GM23338 (cell line): ENCODE data around the gene CST1. TPM values are rescaled to one million over a fixed set of nuclear protein-coding genes. Genes with fewer than 3 reads are reported as not detected.

ENCODE experiments used
- ATAC-seq: fragments of 200-7000 bp; cut with Tn5 transposase; 3 replicates; pipeline ENCODE4 v1.9.1; 2020
- DNase-seq: peaks from one replicate; pipeline ENCODE4 v3.0.0-alpha.2; 2015; ENCODE audit warnings: low spot score
- H2AFZ ChIP-seq: fragments of 200-600 bp; sonication (generic); 2 replicates; pipeline ENCODE4 v1.8.0; 2016; ENCODE audit warnings: antibody characterized with exemption, mild to moderate bottlenecking, moderate library complexity
- H3F3A ChIP-seq: fragments of 200-600 bp; sonication (generic); replicated peaks from 2 replicates; pipeline ENCODE4 v1.8.0; 2017; ENCODE audit warnings: antibody characterized with exemption, mixed run types, low read depth
- H3K27ac ChIP-seq: fragments of 200-600 bp; sonication (generic); 2 replicates; pipeline ENCODE4 v1.6.1; 2016; ENCODE audit warnings: low read depth
- H3K27me3 ChIP-seq: fragments of 200-600 bp; sonication (generic); 2 replicates; pipeline ENCODE4 v1.8.0; 2016; ENCODE audit warnings: mild to moderate bottlenecking, mixed run types, moderate library complexity; ENCODE audit not compliant: insufficient read depth
- H3K36me3 ChIP-seq: fragments of 200-600 bp; sonication (generic); 2 replicates; pipeline ENCODE4 v1.8.0; 2016; ENCODE audit warnings: mild to moderate bottlenecking; ENCODE audit not compliant: insufficient read depth
- H3K4me1 ChIP-seq: fragments of 200-600 bp; sonication (generic); 2 replicates; pipeline ENCODE4 v1.8.0; 2016; ENCODE audit warnings: mild to moderate bottlenecking, moderate library complexity; ENCODE audit not compliant: insufficient read depth
- H3K4me2 ChIP-seq: fragments of 200-600 bp; sonication (generic); 2 replicates; pipeline ENCODE4 v1.7.1; 2017; ENCODE audit warnings: mixed run types
- H3K4me3 ChIP-seq: fragments of 200-600 bp; sonication (generic); 2 replicates; pipeline ENCODE4 v1.6.1; 2016; ENCODE audit warnings: mixed run types
- H3K79me2 ChIP-seq: fragments of 200-600 bp; sonication (generic); replicated peaks from 2 replicates; pipeline ENCODE4 v1.8.0; 2017; ENCODE audit warnings: mild to moderate bottlenecking; ENCODE audit not compliant: insufficient read depth
- H3K9me2 ChIP-seq: fragments of 200-600 bp; sonication (generic); 2 replicates; pipeline ENCODE4 v1.8.0; 2017; ENCODE audit not compliant: insufficient read depth
- H4K20me1 ChIP-seq: fragments of 200-600 bp; sonication (generic); replicated peaks from 2 replicates; pipeline ENCODE4 v1.8.0; 2017; ENCODE audit warnings: mild to moderate bottlenecking; ENCODE audit not compliant: insufficient read depth
- H3K27ac Mint-ChIP-seq: 2 replicates; pipeline ENCODE4 v1.8.0; 2020; ENCODE audit warnings: inconsistent platforms, mild to moderate bottlenecking, moderate library complexity, mixed read lengths
- H3K27me3 Mint-ChIP-seq: 3 replicates; pipeline ENCODE4 v1.8.0; 2022; ENCODE audit warnings: low read depth, mild to moderate bottlenecking, moderate library complexity, mixed read lengths, inconsistent platforms; ENCODE audit not compliant: insufficient read depth, poor library complexity
- H3K36me3 Mint-ChIP-seq: 3 replicates; pipeline ENCODE4 v1.8.0; 2021; ENCODE audit warnings: low read depth, mild to moderate bottlenecking, inconsistent platforms, moderate library complexity, mixed read lengths
- H3K4me1 Mint-ChIP-seq: 3 replicates; pipeline ENCODE4 v1.8.0; 2020; ENCODE audit warnings: mild to moderate bottlenecking, inconsistent platforms, mixed read lengths
- H3K4me3 Mint-ChIP-seq: 3 replicates; pipeline ENCODE4 v1.8.0; 2021; ENCODE audit warnings: moderate library complexity, mild to moderate bottlenecking, inconsistent platforms, mixed read lengths
- H3K9me3 Mint-ChIP-seq: 3 replicates; pipeline ENCODE4 v1.8.0; 2020; ENCODE audit warnings: moderate library complexity, mild to moderate bottlenecking, inconsistent platforms, mixed read lengths
- CREB1 ChIP-seq: fragments of 250-450 bp; sonication (Bioruptor Pico); IDR thresholded peaks from 2 replicates; pipeline ENCODE4 v1.5.0; 2020; ENCODE audit warnings: low read depth, mild to moderate bottlenecking, moderate library complexity
- CTCF ChIP-seq, 2 experiments: fragments of 200-600 bp in 1 of 2; sonication (generic) in 1 of 2; conservative IDR thresholded peaks; 2 replicates each; pipeline versions ENCODE4 v1.5.1 to v1.6.1; 2016 to 2017; ENCODE audit warnings: antibody characterized with exemption in 2 of 2, low read depth in 2 of 2, mild to moderate bottlenecking in 2 of 2, moderate library complexity in 1 of 2
- ETS1 ChIP-seq: IDR thresholded peaks from 2 replicates; pipeline ENCODE4 v1.6.1; 2016; ENCODE audit warnings: antibody characterized with exemption
- EZH2 ChIP-seq: fragments of 200-600 bp; sonication (generic); IDR thresholded peaks from one replicate; pipeline ENCODE4 v1.8.0; 2017; ENCODE audit warnings: antibody characterized with exemption, mild to moderate bottlenecking, low read depth; ENCODE audit not compliant: unreplicated experiment
- EZH2phosphoT487 ChIP-seq: fragments of 200-600 bp; sonication (generic); IDR thresholded peaks from one replicate; pipeline ENCODE4 v1.8.1; 2018; ENCODE audit warnings: antibody characterized with exemption; ENCODE audit not compliant: unreplicated experiment
- JUNB ChIP-seq: IDR thresholded peaks from one replicate; pipeline ENCODE4 v1.6.1; 2016; ENCODE audit warnings: antibody characterized with exemption; ENCODE audit not compliant: unreplicated experiment
- NANOG ChIP-seq: IDR thresholded peaks from 2 replicates; pipeline ENCODE4 v1.6.1; 2016; ENCODE audit warnings: antibody characterized with exemption, borderline replicate concordance
- POLR2AphosphoS5 ChIP-seq: IDR thresholded peaks from 2 replicates; pipeline ENCODE4 v1.6.1; 2016; ENCODE audit warnings: antibody characterized with exemption, low read depth
- STAT1 ChIP-seq: IDR thresholded peaks from one replicate; pipeline ENCODE4 v1.6.1; 2016; ENCODE audit warnings: antibody characterized with exemption; ENCODE audit not compliant: unreplicated experiment
- ZNF114 ChIP-seq: fragments of 250-450 bp; sonication (Bioruptor Pico); IDR thresholded peaks from 2 replicates; pipeline ENCODE4 v1.5.0; 2020; ENCODE audit warnings: mild to moderate bottlenecking, moderate library complexity
- ZNF331 ChIP-seq: fragments of 250-450 bp; sonication (Bioruptor Pico); IDR thresholded peaks from 2 replicates; pipeline ENCODE4 v1.5.0; 2020; ENCODE audit warnings: low read depth, mild to moderate bottlenecking, moderate library complexity
- ZNF462 ChIP-seq: fragments of 250-450 bp; sonication (Bioruptor Pico); IDR thresholded peaks from 2 replicates; pipeline ENCODE4 v1.5.0; 2020; ENCODE audit warnings: mild to moderate bottlenecking, moderate library complexity
- polyA plus RNA-seq: library from polyadenylated mRNA; unstranded; fragments of >200 nt; fragmentation: Nextera tagmentation; extraction: Ambion mirVana; gene quantifications from 2 replicates; pipeline ENCODE4 v1.2.1, GENCODE V29; 2016
- total RNA-seq: library from RNA; depleted of rRNA; stranded (reverse); fragments of >200 nt; shearing (Covaris generic); gene quantifications from 2 replicates; pipeline ENCODE4 v1.2.3, GENCODE V29; 2014
- TF ChIP-seq, protein P1 (sequence below): IDR thresholded peaks from one replicate; pipeline ENCODE4 v1.6.1; 2018; ENCODE audit warnings: antibody characterized with exemption; ENCODE audit not compliant: unreplicated experiment

CST1 gene
- total and polyA plus RNA-seq, 2 experiments from 2014 or later, result 1.8 to 4.9 TPM

GRCh38 chr20:23746321-23746720 lies 4.4 kb downstream of the CST1 start:
- H3K4me3 ChIP-seq, result no peak overlapping the region
- DNase-seq (no peak), ATAC-seq (no peak)
- H3K4me2 ChIP-seq, result no peak overlapping the region
- H2AFZ ChIP-seq, result no peak overlapping the region
- TF ChIP-seq POLR2AphosphoS5 (no peak), ZNF462 (CRISPR knock-in tag) (no peak), CREB1 (CRISPR knock-in tag) (no peak), STAT1 (no peak), ZNF331 (no peak), EZH2 (no peak), NANOG (no peak), JUNB (no peak), ZNF114 (CRISPR knock-in tag) (no peak), CTCF (conservative IDR thresholded peaks at IDR 0.05; ENCODE audit: low read depth in 2 of 2) (no peak), ETS1 (no peak), EZH2phosphoT487 (no peak)
- TF ChIP-seq, protein P1, sequence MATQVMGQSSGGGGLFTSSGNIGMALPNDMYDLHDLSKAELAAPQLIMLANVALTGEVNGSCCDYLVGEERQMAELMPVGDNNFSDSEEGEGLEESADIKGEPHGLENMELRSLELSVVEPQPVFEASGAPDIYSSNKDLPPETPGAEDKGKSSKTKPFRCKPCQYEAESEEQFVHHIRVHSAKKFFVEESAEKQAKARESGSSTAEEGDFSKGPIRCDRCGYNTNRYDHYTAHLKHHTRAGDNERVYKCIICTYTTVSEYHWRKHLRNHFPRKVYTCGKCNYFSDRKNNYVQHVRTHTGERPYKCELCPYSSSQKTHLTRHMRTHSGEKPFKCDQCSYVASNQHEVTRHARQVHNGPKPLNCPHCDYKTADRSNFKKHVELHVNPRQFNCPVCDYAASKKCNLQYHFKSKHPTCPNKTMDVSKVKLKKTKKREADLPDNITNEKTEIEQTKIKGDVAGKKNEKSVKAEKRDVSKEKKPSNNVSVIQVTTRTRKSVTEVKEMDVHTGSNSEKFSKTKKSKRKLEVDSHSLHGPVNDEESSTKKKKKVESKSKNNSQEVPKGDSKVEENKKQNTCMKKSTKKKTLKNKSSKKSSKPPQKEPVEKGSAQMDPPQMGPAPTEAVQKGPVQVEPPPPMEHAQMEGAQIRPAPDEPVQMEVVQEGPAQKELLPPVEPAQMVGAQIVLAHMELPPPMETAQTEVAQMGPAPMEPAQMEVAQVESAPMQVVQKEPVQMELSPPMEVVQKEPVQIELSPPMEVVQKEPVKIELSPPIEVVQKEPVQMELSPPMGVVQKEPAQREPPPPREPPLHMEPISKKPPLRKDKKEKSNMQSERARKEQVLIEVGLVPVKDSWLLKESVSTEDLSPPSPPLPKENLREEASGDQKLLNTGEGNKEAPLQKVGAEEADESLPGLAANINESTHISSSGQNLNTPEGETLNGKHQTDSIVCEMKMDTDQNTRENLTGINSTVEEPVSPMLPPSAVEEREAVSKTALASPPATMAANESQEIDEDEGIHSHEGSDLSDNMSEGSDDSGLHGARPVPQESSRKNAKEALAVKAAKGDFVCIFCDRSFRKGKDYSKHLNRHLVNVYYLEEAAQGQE, result no peak
- no peak overlapping the region for H3K27ac Mint-ChIP-seq
- peaks cover 14% of the 10 kb centered on the region for H3K27me3 Mint-ChIP-seq
- no peaks in the 10 kb centered on the region for H3F3A ChIP-seq
- peaks cover 19% of the 10 kb centered on the region for H3K4me1 Mint-ChIP-seq
- no peak overlapping the region for H3K4me3 Mint-ChIP-seq
- H3K27me3 ChIP-seq, result no peaks in the 10 kb centered on the region
- H3K36me3 ChIP-seq, result no peaks in the 10 kb centered on the region
- no peaks in the 10 kb centered on the region for H3K9me2 ChIP-seq
- no peaks in the 10 kb centered on the region; the same call in 2 of the 3 replicates for H3K36me3 Mint-ChIP-seq
- no peaks in the 10 kb centered on the region; the same call in 1 of the 2 replicates for H3K4me1 ChIP-seq
- H3K27ac ChIP-seq, result no peak overlapping the region
- H4K20me1 ChIP-seq, result no peaks in the 10 kb centered on the region
- no peaks in the 10 kb centered on the region for H3K79me2 ChIP-seq
- no peaks in the 10 kb centered on the region for H3K9me3 Mint-ChIP-seq
